A673 (cell line): ENCODE data around the gene NLRP9.

Source experiments
- CTCF ChIP-seq: fragments of 300-800, 200-600 bp; sonication (generic); conservative IDR thresholded peaks from 2 replicates; pipeline ENCODE4 v1.5.1; 2017; ENCODE audit warnings: low read depth, mild to moderate bottlenecking, antibody characterized with exemption, low read length, moderate library complexity, mixed read lengths
- EZH2 ChIP-seq: fragments of 200-600 bp; sonication (generic); IDR thresholded peaks from 2 replicates; pipeline ENCODE4 v1.6.1; 2017; ENCODE audit warnings: borderline replicate concordance, low read depth, mild to moderate bottlenecking, mixed read lengths, antibody characterized with exemption, low read length; ENCODE audit not compliant: poor library complexity, severe bottlenecking

DNA sequence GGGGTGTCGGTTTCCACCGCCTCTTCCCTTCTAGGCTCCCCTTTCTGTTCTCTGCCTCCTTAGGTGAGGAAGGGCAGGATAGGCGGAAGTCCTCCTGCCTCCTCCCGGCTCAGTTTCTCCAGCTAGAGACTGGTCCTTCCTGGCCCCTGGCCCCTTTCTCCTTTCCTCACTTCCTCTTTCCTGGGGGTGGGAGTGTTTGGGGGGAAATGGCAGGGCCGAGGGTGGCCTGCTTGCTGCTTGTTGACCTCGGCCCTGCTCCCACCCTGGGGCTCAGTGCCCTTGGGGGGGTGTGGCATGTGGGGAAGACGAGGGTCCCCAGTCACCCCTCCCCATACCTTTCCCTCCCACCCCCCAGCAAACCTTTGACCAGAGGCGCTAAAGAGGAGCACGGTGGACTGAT is 78.4 kb downstream of the NLRP9 start:
- TF ChIP-seq CTCF (no peak), EZH2 (no peak)
